SK-N-SH treated with all-trans-retinoic acid at 6 μM for 48 hours (cell line): ENCODE data around the gene DHRS3.

ENCODE experiments used
- PATZ1 ChIP-seq: fragments of 250-450 bp; sonication (Bioruptor Pico); IDR thresholded peaks from 2 replicates; pipeline ENCODE4 v1.8.0; 2020; ENCODE audit warnings: mild to moderate bottlenecking, moderate library complexity, borderline replicate concordance
- ZC3H10 ChIP-seq: fragments of 250-450 bp; sonication (Bioruptor Pico); IDR thresholded peaks from 2 replicates; pipeline ENCODE4 v1.5.1; 2021; ENCODE audit warnings: mild to moderate bottlenecking, moderate library complexity
- ZFP3 ChIP-seq: fragments of 250-450 bp; sonication (Bioruptor Pico); IDR thresholded peaks from 2 replicates; pipeline ENCODE4 v1.5.0; 2020; ENCODE audit warnings: mild to moderate bottlenecking, moderate library complexity

- no peak for TF ChIP-seq ZFP3 (CRISPR knock-in tag)
- TF ChIP-seq PATZ1, result no peak
- TF ChIP-seq ZC3H10 (CRISPR knock-in tag), result no peak
These were observed 90.4 kb downstream of the DHRS3 start for GRCh38 chr1:12527564-12527963.
